MM.1S (cell line): ENCODE results near the gene ZPR1.

Experiments
- DNase-seq: peaks from one replicate; pipeline ENCODE4 v3.0.0-alpha.2; 2015
- H2AFZ ChIP-seq: fragments of 300-600 bp; sonication (generic); 2 replicates; pipeline ENCODE4 v1.6.0; 2016; ENCODE audit warnings: antibody characterized with exemption, low read length
- H3F3A ChIP-seq: fragments of 300-600 bp; sonication (generic); 2 replicates; pipeline ENCODE4 v1.6.1; 2016; ENCODE audit warnings: mild to moderate bottlenecking, antibody characterized with exemption, low read length, moderate library complexity, mixed read lengths; ENCODE audit not compliant: insufficient read depth
- H3K27ac ChIP-seq: fragments of 300-600 bp; sonication (generic); 2 replicates; pipeline ENCODE4 v1.5.1; 2016; ENCODE audit warnings: mild to moderate bottlenecking, low read length
- H3K27me3 ChIP-seq: fragments of 300-600 bp; sonication (generic); replicated peaks from 2 replicates; pipeline ENCODE4 v1.6.0; 2016; ENCODE audit warnings: low read length; ENCODE audit not compliant: insufficient read depth
- H3K36me3 ChIP-seq: fragments of 300-600 bp; sonication (generic); replicated peaks from 2 replicates; pipeline ENCODE4 v1.6.1; 2016; ENCODE audit warnings: mild to moderate bottlenecking, low read length, mixed read lengths; ENCODE audit not compliant: insufficient read depth
- H3K4me1 ChIP-seq: fragments of 300-600 bp; sonication (generic); 2 replicates; pipeline ENCODE4 v1.6.1; 2016; ENCODE audit warnings: low read length, mixed read lengths
- H3K4me2 ChIP-seq: fragments of 300-600 bp; sonication (generic); 2 replicates; pipeline ENCODE4 v1.6.0; 2016; ENCODE audit warnings: low read depth, low read length
- H3K4me3 ChIP-seq: fragments of 300-600 bp; sonication (generic); 2 replicates; pipeline ENCODE4 v1.5.1; 2016; ENCODE audit warnings: low read length, mixed read lengths
- H3K79me2 ChIP-seq: fragments of 300-600 bp; sonication (generic); 2 replicates; pipeline ENCODE4 v1.6.1; 2016; ENCODE audit warnings: mixed run types, low read length, mixed read lengths
- H3K9ac ChIP-seq: fragments of 300-600 bp; sonication (generic); 2 replicates; pipeline ENCODE4 v1.6.1; 2016; ENCODE audit warnings: low read length, mixed read lengths
- H3K9me2 ChIP-seq: fragments of 300-600 bp; sonication (generic); replicated peaks from 2 replicates; pipeline ENCODE4 v1.6.1; 2016; ENCODE audit warnings: mild to moderate bottlenecking, low read length, mixed read lengths; ENCODE audit not compliant: insufficient read depth
- H3K9me3 ChIP-seq: fragments of 300-600 bp; sonication (generic); replicated peaks from 2 replicates; pipeline ENCODE4 v1.6.1; 2016; ENCODE audit warnings: mild to moderate bottlenecking, low read length, mixed read lengths; ENCODE audit not compliant: insufficient read depth
- H4K20me1 ChIP-seq: fragments of 300-600 bp; sonication (generic); 2 replicates; pipeline ENCODE4 v1.6.1; 2016; ENCODE audit warnings: mild to moderate bottlenecking, low read length, moderate library complexity, mixed read lengths; ENCODE audit not compliant: insufficient read depth
- CTCF ChIP-seq: fragments of 300-600 bp; sonication (generic); IDR thresholded peaks from 2 replicates; pipeline ENCODE4 v1.5.1; 2016; ENCODE audit warnings: antibody characterized with exemption, low read length, mixed read lengths
- EZH2 ChIP-seq: fragments of 300-600 bp; sonication (generic); optimal IDR thresholded peaks from 2 replicates; pipeline ENCODE3; 2017; ENCODE audit warnings: low read depth, mild to moderate bottlenecking, antibody characterized with exemption, low read length, mixed read lengths
- EZH2phosphoT487 ChIP-seq: fragments of 300-600 bp; sonication (generic); IDR thresholded peaks from 2 replicates; pipeline ENCODE4 v1.6.1; 2018; ENCODE audit warnings: antibody characterized with exemption, low read length

ZPR1 gene

GRCh38 chr11:116822575-116822974 is 34.8 kb upstream of the ZPR1 start:
- H3F3A ChIP-seq = no peaks in the 10 kb centered on the region
- no peak overlapping the region for H2AFZ ChIP-seq
- TF ChIP-seq CTCF = no peak
- no peak for TF ChIP-seq EZH2
- TF ChIP-seq EZH2phosphoT487 = no peak

GRCh38 chr11:116821050-116821918 is 33.5 kb upstream of the ZPR1 start:
- no peak overlapping the region for H3K4me3 ChIP-seq
- H3K9me3 ChIP-seq = no peaks in the 10 kb centered on the region
- no peak overlapping the region for H3K27ac ChIP-seq
- no peaks in the 10 kb centered on the region for H3F3A ChIP-seq
- no peak for DNase-seq
- no peaks in the 10 kb centered on the region for H3K27me3 ChIP-seq
- H2AFZ ChIP-seq = no peak overlapping the region
- H3K9me2 ChIP-seq = no peaks in the 10 kb centered on the region
- no peak overlapping the region for H3K9ac ChIP-seq
- no peaks in the 10 kb centered on the region for H3K4me1 ChIP-seq
- no peaks in the 10 kb centered on the region for H4K20me1 ChIP-seq
- H3K36me3 ChIP-seq = no peaks in the 10 kb centered on the region
- H3K4me2 ChIP-seq = no peak overlapping the region
- H3K79me2 ChIP-seq = no peaks in the 10 kb centered on the region
- TF ChIP-seq EZH2phosphoT487 = no peak
- TF ChIP-seq CTCF = no peak
- TF ChIP-seq EZH2 = no peak

More at GRCh38 chr11:116822575-116822974, 34.8 kb upstream of the ZPR1 start:
- no peak overlapping the region for H3K27ac ChIP-seq
- no peak overlapping the region for H3K4me2 ChIP-seq
- no peaks in the 10 kb centered on the region for H3K9me3 ChIP-seq
- H3K9me2 ChIP-seq = no peaks in the 10 kb centered on the region
- no peaks in the 10 kb centered on the region for H3K27me3 ChIP-seq
- no peak for DNase-seq
- no peaks in the 10 kb centered on the region for H3K4me1 ChIP-seq
- no peak overlapping the region for H3K4me3 ChIP-seq
- H3K79me2 ChIP-seq = no peaks in the 10 kb centered on the region
- H3K9ac ChIP-seq = no peak overlapping the region
- H4K20me1 ChIP-seq = no peaks in the 10 kb centered on the region
- no peaks in the 10 kb centered on the region for H3K36me3 ChIP-seq

- no peak for DNase-seq
- H3F3A ChIP-seq = no peaks in the 10 kb centered on the region
- no peak overlapping the region for H3K4me3 ChIP-seq
- no peaks in the 10 kb centered on the region for H4K20me1 ChIP-seq
- no peaks in the 10 kb centered on the region for H3K9me2 ChIP-seq
- H3K36me3 ChIP-seq = no peaks in the 10 kb centered on the region
- no peaks in the 10 kb centered on the region for H3K27me3 ChIP-seq
- no peaks in the 10 kb centered on the region for H3K9me3 ChIP-seq
- H3K27ac ChIP-seq = no peak overlapping the region
- no peak overlapping the region for H3K9ac ChIP-seq
- H3K4me1 ChIP-seq = no peaks in the 10 kb centered on the region
- H2AFZ ChIP-seq = no peak overlapping the region
- H3K4me2 ChIP-seq = no peak overlapping the region
- no peak for TF ChIP-seq EZH2phosphoT487
- no peak for TF ChIP-seq CTCF
- TF ChIP-seq EZH2 = no peak
- no peaks in the 10 kb centered on the region for H3K79me2 ChIP-seq
Observed at GRCh38 chr11:116819049-116819448, 31.2 kb upstream of the ZPR1 start.
